ENCODE data around the gene PFDN4. TPM values are rescaled to one million over a fixed set of nuclear protein-coding genes. Genes with fewer than 3 reads are reported as not detected.

PFDN4 gene
- polyA plus RNA-seq, 2 of the 4 experiments (the other 2 are of a cell fraction) = 140 to 146 TPM

GRCh38 chr20:54254596-54254995, 46.7 kb downstream of the PFDN4 start (continued):
- TF ChIP-seq ATOH8 (CRISPR knock-in tag; IDR thresholded peaks at IDR 0.05; ENCODE audit: low read depth) (no peak), HDAC2 (IDR thresholded peaks at IDR 0.05) (no peak), ZC3H11A (IDR thresholded peaks at IDR 0.05) (no peak), ZSCAN20 (CRISPR knock-in tag; IDR thresholded peaks at IDR 0.05) (no peak)

GRCh38 chr20:54255157-54255556, 47.3 kb downstream of the PFDN4 start:
- H3K9me3 ChIP-seq = no peaks in the 10 kb centered on the region
- no peaks in the 10 kb centered on the region for H3K4me1 ChIP-seq
- TF ChIP-seq NFE2L2 (conservative IDR thresholded peaks at IDR 0.05; ENCODE audit: low read length) (peak; percentile 21; the same call in 1 of the 2 replicates), HOXA7 (CRISPR knock-in tag; IDR thresholded peaks at IDR 0.05) (no peak)
- DNase-seq (ENCODE audit: low read depth in 1 of 2, low spot score in 1 of 2) (no peak), ATAC-seq (no peak), FAIRE-seq (no peak)
- H3K27ac ChIP-seq = no peak overlapping the region
- H3K4me3 ChIP-seq = no peak overlapping the region
- CTCF ChIA-PET = interaction anchor here (1.6 kb wide), 1 partner anchor 392 kb away, joined by 3 read pairs; no protein-coding TSS in a partner anchor
- 57% methylated on average over 5 of the region's 5 CpGs for WGBS (ENCODE audit: missing lambda C conversion rate)
- H3K4me2 ChIP-seq = no peak overlapping the region
- POLR2A ChIA-PET = no interaction called here

- ATAC-seq = no peak
- H3K27ac ChIP-seq = no peak overlapping the region
- no peak overlapping the region for H3K4me2 ChIP-seq
- CTCF ChIA-PET = no interaction called here
- no peak for DNase-seq (ENCODE audit: low read depth in 1 of 2, low spot score in 1 of 2)
- no peak overlapping the region for H3K4me3 ChIP-seq
- no peak for FAIRE-seq
- no peaks in the 10 kb centered on the region for H3K9me3 ChIP-seq
- no peaks in the 10 kb centered on the region for H3K4me1 ChIP-seq
- WGBS (ENCODE audit: missing lambda C conversion rate) = 84% methylated on average over 3 of the region's 3 CpGs
- no peak for TF ChIP-seq NPAS2 (CRISPR knock-in tag; IDR thresholded peaks at IDR 0.05; ENCODE audit: borderline replicate concordance)
- POLR2A ChIA-PET = no interaction called here
Measured at GRCh38 chr20:54256202-54256601, 48.3 kb downstream of the PFDN4 start.

- Histone ChIP-seq H3K9me3 (no peaks in the 10 kb centered on the region), H3K4me1 (no peaks in the 10 kb centered on the region), H3K27ac (no peak overlapping the region), H3K4me2 (no peak overlapping the region), H3K4me3 (no peak overlapping the region)
- no peak for TF ChIP-seq ATOH8 (CRISPR knock-in tag; IDR thresholded peaks at IDR 0.05; ENCODE audit: low read depth)
- peak in 1 of 2 experiments; percentile 23; a peak in 1 of 4 replicates for TF ChIP-seq CEBPB (IDR thresholded peaks at IDR 0.05)
- DNase-seq (ENCODE audit: low read depth in 1 of 2, low spot score in 1 of 2) (no peak), ATAC-seq (peak in 1 of 2 experiments; percentile 50; a peak in 1 of 6 replicates), FAIRE-seq (no peak)
- CTCF ChIA-PET = interaction anchor here (0.5 to 1.1 kb wide), 3 partner anchors 34 to 424 kb away, joined by 3 read pairs; no protein-coding TSS in a partner anchor
- POLR2A ChIA-PET = no interaction called here
- WGBS (ENCODE audit: missing lambda C conversion rate) = 32% methylated on average over 4 of the region's 4 CpGs
Measured at GRCh38 chr20:54257071-54257816, 49.4 kb downstream of the PFDN4 start.

GRCh38 chr20:54260116-54260515, 52.2 kb downstream of the PFDN4 start:
- H3K4me1 ChIP-seq = no peaks in the 10 kb centered on the region
- no peak for DNase-seq (ENCODE audit: low read depth in 1 of 2, low spot score in 1 of 2)
- H3K4me2 ChIP-seq = no peak overlapping the region
- no peak overlapping the region for H3K27ac ChIP-seq
- ChIA-PET POLR2A (no interaction called here), CTCF (no interaction called here)
- FAIRE-seq = no peak
- H3K9me3 ChIP-seq = no peaks in the 10 kb centered on the region
- no peak for ATAC-seq
- no peak overlapping the region for H3K4me3 ChIP-seq
- TF ChIP-seq SMC3 (IDR thresholded peaks at IDR 0.05) = no peak
- TF ChIP-seq ZC3H11A (IDR thresholded peaks at IDR 0.05) = no peak
- TF ChIP-seq MYC (IDR thresholded peaks at IDR 0.05; ENCODE audit: borderline replicate concordance, low read length) = no peak
- TF ChIP-seq HMGXB4 (CRISPR knock-in tag; IDR thresholded peaks at IDR 0.05; ENCODE audit: borderline replicate concordance) = no peak
- TF ChIP-seq JUN (IDR thresholded peaks at IDR 0.05) = no peak
- TF ChIP-seq HOXB5 (CRISPR knock-in tag; IDR thresholded peaks at IDR 0.05) = no peak
- TF ChIP-seq RCOR1 (IDR thresholded peaks at IDR 0.05; ENCODE audit: low read depth, low read length) = no peak
- no peak for TF ChIP-seq RARB (CRISPR knock-in tag; IDR thresholded peaks at IDR 0.05)
- no peak for TF ChIP-seq HEYL (CRISPR knock-in tag; IDR thresholded peaks at IDR 0.05)
- no peak for TF ChIP-seq ELK1 (IDR thresholded peaks at IDR 0.05; ENCODE audit: low read depth, low read length)
- no peak for TF ChIP-seq KDM5A (IDR thresholded peaks at IDR 0.05)
- TF ChIP-seq HOXA7 (CRISPR knock-in tag; IDR thresholded peaks at IDR 0.05) = no peak

Data from A549 (cell line).